PC-9 (cell line): Measurements from ENCODE around the gene NECAB3. TPM values are rescaled to one million over a fixed set of nuclear protein-coding genes. Genes with fewer than 3 reads are reported as not detected.

ENCODE experiments used
- BruUV-seq: library from RNA; stranded (reverse); fragments of 400-500 nt; replicated peaks from 2 replicates; lab custom pipeline; 2021; lab: Mats Ljungman, UMichigan
- CTCF ChIA-PET: fragments of 300-600 bp; sonication (Branson Sonifier 250); formaldehyde crosslinking; loops from one replicate; lab custom pipeline; 2022; ENCODE audit warnings: antibody characterized with exemption; lab: Charles Lee
- POLR2A ChIA-PET: fragments of 300-600 bp; sonication (Branson Sonifier 250); formaldehyde crosslinking; loops from one replicate; lab custom pipeline; 2022; ENCODE audit warnings: antibody characterized with exemption; ENCODE audit not compliant: unreplicated experiment; lab: Charles Lee
- DNase-seq, 2 experiments: peaks; one replicate each; pipeline versions ENCODE4 v3.0.0 to v3.0.0-alpha.2; 2015 to 2022; ENCODE audit warnings: mixed read lengths in 1 of 2
- H2AFZ ChIP-seq: fragments of 200-600 bp; sonication (generic); 2 replicates; pipeline ENCODE4 v1.8.1; 2017; ENCODE audit warnings: antibody characterized with exemption
- H3F3A ChIP-seq: fragments of 200-600 bp; sonication (generic); 2 replicates; pipeline ENCODE4 v1.8.1; 2017; ENCODE audit warnings: antibody characterized with exemption, mild to moderate bottlenecking, low read depth; ENCODE audit not compliant: insufficient read depth
- H3K27ac ChIP-seq: fragments of 200-600 bp; sonication (generic); 2 replicates; pipeline ENCODE4 v1.6.1; 2016; ENCODE audit warnings: mixed run types
- H3K27me3 ChIP-seq: fragments of 200-600 bp; sonication (generic); 2 replicates; pipeline ENCODE4 v1.6.1; 2016; ENCODE audit warnings: low read depth, mixed run types; ENCODE audit not compliant: insufficient read depth
- H3K36me3 ChIP-seq: fragments of 200-600 bp; sonication (generic); 2 replicates; pipeline ENCODE4 v1.6.1; 2016; ENCODE audit warnings: low read depth, mixed run types
- H3K4me1 ChIP-seq: fragments of 200-600 bp; sonication (generic); replicated peaks from 2 replicates; pipeline ENCODE4 v1.6.1; 2016; ENCODE audit warnings: mixed run types; ENCODE audit not compliant: insufficient read depth
- H3K4me2 ChIP-seq: fragments of 200-600 bp; sonication (generic); 2 replicates; pipeline ENCODE4 v1.6.1; 2017; ENCODE audit warnings: mixed run types
- H3K4me3 ChIP-seq: fragments of 200-600 bp; sonication (generic); 2 replicates; pipeline ENCODE4 v1.6.1; 2016; ENCODE audit warnings: mixed run types
- H3K79me2 ChIP-seq: fragments of 200-600 bp; sonication (generic); 2 replicates; pipeline ENCODE4 v1.6.1; 2017; ENCODE audit warnings: low read depth, mixed run types
- H3K9me2 ChIP-seq: fragments of 200-600 bp; sonication (generic); 2 replicates; pipeline ENCODE4 v1.8.1; 2017; ENCODE audit warnings: mild to moderate bottlenecking; ENCODE audit not compliant: insufficient read depth
- H3K9me3 ChIP-seq: fragments of 200-600 bp; sonication (generic); 2 replicates; pipeline ENCODE4 v1.8.1; 2016; ENCODE audit warnings: low read depth; ENCODE audit not compliant: insufficient read depth
- H4K20me1 ChIP-seq: fragments of 200-600 bp; sonication (generic); 2 replicates; pipeline ENCODE4 v1.8.1; 2017; ENCODE audit not compliant: insufficient read depth
- EZH2 ChIP-seq: fragments of 200-600 bp; sonication (generic); IDR thresholded peaks from 2 replicates; pipeline ENCODE4 v1.8.0; 2017; ENCODE audit warnings: antibody characterized with exemption, low read depth
- intact Hi-C: fragments of 100-400 bp; cut with micrococcal nuclease; formaldehyde crosslinking; loops from one replicate; pipeline ENCODE4 v1.10.0; 2022; ENCODE audit not compliant: unreplicated experiment
- total RNA-seq: library from RNA; stranded (reverse); gene quantifications from 2 replicates; pipeline ENCODE4 v1.2.3, GENCODE V29; 2021
- TF ChIP-seq, protein P1 (sequence below): fragments of 200-600 bp; sonication (generic); conservative IDR thresholded peaks from 2 replicates; pipeline ENCODE4 v1.6.1; 2017; ENCODE audit warnings: mixed run types, antibody characterized with exemption, mild to moderate bottlenecking, moderate library complexity

Gene NECAB3
- total RNA-seq, 1 experiment from 2014 or later = 72.1 TPM

- Histone ChIP-seq H3K4me2 (no peak overlapping the region), H3K9me3 (no peaks in the 10 kb centered on the region), H3K4me1 (no peaks in the 10 kb centered on the region), H3K36me3 (0 out of 2 replicates have a peak, but pooled peaks cover 14% of the 10 kb centered on the region), H3K27ac (no peak overlapping the region), H3F3A (no peaks in the 10 kb centered on the region), H3K79me2 (no peaks in the 10 kb centered on the region), H3K27me3 (no peaks in the 10 kb centered on the region), H3K4me3 (no peak overlapping the region), H2AFZ (no peak overlapping the region), H3K9me2 (no peaks in the 10 kb centered on the region), H4K20me1 (no peaks in the 10 kb centered on the region; the same call in 1 of the 2 replicates)
- no TSS peak for BruUV-seq
- ChIA-PET POLR2A (no interaction called here), CTCF (no interaction called here)
- intact Hi-C loops = no loop called here
- no peak for DNase-seq
- no peak for TF ChIP-seq EZH2
Measured at GRCh38 chr20:33629533-33629932, 44.7 kb downstream of the NECAB3 start.

DNA sequence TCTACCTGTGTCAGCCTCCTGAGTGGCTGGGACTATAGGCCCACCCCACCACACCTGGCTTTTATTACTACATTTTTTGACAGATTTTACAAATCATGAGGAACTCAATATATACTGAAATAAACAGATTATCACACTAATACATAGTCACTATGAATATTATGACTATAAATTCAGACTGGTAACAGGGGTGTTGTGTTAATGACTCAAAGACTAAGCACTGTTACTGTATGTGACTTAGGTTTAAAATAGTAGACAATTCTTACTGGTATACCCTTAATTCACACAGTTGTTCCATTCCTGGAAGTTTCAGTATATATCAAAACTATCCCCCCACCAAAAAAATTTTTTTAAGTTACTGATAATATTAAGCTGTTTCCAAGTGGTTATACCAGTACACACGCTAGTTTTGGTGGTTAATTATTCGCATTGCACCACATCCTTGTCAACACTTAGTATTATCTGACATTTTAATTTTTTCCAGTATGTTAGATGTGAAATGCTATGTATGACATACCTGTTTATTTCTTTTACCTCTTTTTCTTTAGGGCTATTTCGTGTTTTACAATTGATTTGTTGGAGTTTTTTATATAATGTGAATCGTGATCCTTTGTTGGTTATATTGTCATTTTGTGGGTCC, 46.5 kb downstream of the NECAB3 start:
- ChIA-PET CTCF (no interaction called here), POLR2A (no interaction called here)
- TF ChIP-seq, protein P1, sequence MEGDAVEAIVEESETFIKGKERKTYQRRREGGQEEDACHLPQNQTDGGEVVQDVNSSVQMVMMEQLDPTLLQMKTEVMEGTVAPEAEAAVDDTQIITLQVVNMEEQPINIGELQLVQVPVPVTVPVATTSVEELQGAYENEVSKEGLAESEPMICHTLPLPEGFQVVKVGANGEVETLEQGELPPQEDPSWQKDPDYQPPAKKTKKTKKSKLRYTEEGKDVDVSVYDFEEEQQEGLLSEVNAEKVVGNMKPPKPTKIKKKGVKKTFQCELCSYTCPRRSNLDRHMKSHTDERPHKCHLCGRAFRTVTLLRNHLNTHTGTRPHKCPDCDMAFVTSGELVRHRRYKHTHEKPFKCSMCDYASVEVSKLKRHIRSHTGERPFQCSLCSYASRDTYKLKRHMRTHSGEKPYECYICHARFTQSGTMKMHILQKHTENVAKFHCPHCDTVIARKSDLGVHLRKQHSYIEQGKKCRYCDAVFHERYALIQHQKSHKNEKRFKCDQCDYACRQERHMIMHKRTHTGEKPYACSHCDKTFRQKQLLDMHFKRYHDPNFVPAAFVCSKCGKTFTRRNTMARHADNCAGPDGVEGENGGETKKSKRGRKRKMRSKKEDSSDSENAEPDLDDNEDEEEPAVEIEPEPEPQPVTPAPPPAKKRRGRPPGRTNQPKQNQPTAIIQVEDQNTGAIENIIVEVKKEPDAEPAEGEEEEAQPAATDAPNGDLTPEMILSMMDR = no peak
- no peak for TF ChIP-seq EZH2
- intact Hi-C loops = no loop called here
- no peak overlapping the region for H2AFZ ChIP-seq
- no peak for DNase-seq
- no peaks in the 10 kb centered on the region; the same call in 1 of the 2 replicates for H4K20me1 ChIP-seq
- H3F3A ChIP-seq = no peaks in the 10 kb centered on the region
- BruUV-seq = no TSS peak
- H3K27ac ChIP-seq = no peak overlapping the region
- H3K9me2 ChIP-seq = no peaks in the 10 kb centered on the region
- H3K9me3 ChIP-seq = no peaks in the 10 kb centered on the region
- no peaks in the 10 kb centered on the region for H3K4me1 ChIP-seq
- H3K36me3 ChIP-seq = 0 out of 2 replicates have a peak, but pooled peaks cover 14% of the 10 kb centered on the region
- no peak overlapping the region for H3K4me3 ChIP-seq
- no peak overlapping the region for H3K4me2 ChIP-seq
- H3K27me3 ChIP-seq = no peaks in the 10 kb centered on the region
- H3K79me2 ChIP-seq = no peaks in the 10 kb centered on the region

DNA sequence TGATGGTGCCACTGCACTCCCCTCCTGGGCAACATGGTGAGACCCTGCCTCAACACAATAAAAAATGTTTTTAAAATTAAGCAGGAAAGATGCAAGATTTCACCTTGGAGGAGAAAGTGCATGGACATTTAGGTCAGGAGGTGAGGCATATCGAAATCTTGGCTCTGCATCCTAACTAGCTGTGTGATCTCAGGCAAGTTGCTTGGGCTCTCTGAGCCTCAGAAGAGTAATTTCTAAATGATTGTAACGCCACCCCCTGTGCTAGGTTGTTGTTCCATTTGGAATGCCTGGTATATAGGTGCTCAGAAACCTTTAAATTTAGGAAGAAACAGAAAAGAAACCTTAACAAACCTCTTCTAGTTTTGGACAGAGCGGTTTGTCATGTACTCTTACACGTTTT, 48.0 kb downstream of the NECAB3 start:
- Histone ChIP-seq H3K27ac (no peak overlapping the region), H3K36me3 (0 out of 2 replicates have a peak, but pooled peaks cover 14% of the 10 kb centered on the region), H3K4me2 (no peak overlapping the region), H3K79me2 (no peaks in the 10 kb centered on the region), H3K9me3 (no peaks in the 10 kb centered on the region), H3K4me1 (no peaks in the 10 kb centered on the region), H4K20me1 (no peaks in the 10 kb centered on the region; the same call in 1 of the 2 replicates), H3K27me3 (no peaks in the 10 kb centered on the region), H3K9me2 (no peaks in the 10 kb centered on the region), H3F3A (no peaks in the 10 kb centered on the region), H3K4me3 (no peak overlapping the region), H2AFZ (no peak overlapping the region)
- ChIA-PET POLR2A (no interaction called here), CTCF (no interaction called here)
- intact Hi-C loops = no loop called here
- TF ChIP-seq EZH2 = no peak
- TF ChIP-seq, protein P1 = no peak
- no TSS peak for BruUV-seq
- no peak for DNase-seq
